ENCODE measurements around the gene SFXN5. TPM values are rescaled to one million over a fixed set of nuclear protein-coding genes. Genes with fewer than 3 reads are reported as not detected.

The SFXN5 gene
- total RNA-seq, 2 donors from 2014 or later: 9.0 to 10.5 TPM

GRCh38 chr2:72944804-72945449 lies 126.6 kb downstream of the SFXN5 start:
- DNase-seq (no peak), ATAC-seq (no peak)
- intact Hi-C loops (cut with DNase I): no loop called here

- DNase-seq: no peak
- ATAC-seq: no peak
Measured at GRCh38 chr2:72943540-72944395, 127.7 kb downstream of the SFXN5 start.

GRCh38 chr2:72942881-72943418 lies 128.6 kb downstream of the SFXN5 start:
- intact Hi-C loops (cut with DNase I): no loop called here
- DNase-seq: no peak
- ATAC-seq: no peak

More at GRCh38 chr2:72943540-72944395, 127.7 kb downstream of the SFXN5 start:
- intact Hi-C loops (cut with DNase I): no loop called here

- ATAC-seq (no peak), DNase-seq (no peak)
- intact Hi-C loops (cut with DNase I): no loop called here
Measured at GRCh38 chr2:72942293-72942692, 129.2 kb downstream of the SFXN5 start.

- ATAC-seq (peak in 1 of 2 donors; percentile 20), DNase-seq (no peak)
- intact Hi-C loops (cut with DNase I): no loop called here
Measured at GRCh38 chr2:72940786-72941185, 130.7 kb downstream of the SFXN5 start.

- DNase-seq (no peak), ATAC-seq (no peak)
- intact Hi-C loops (cut with DNase I): no loop called here
Measured at GRCh38 chr2:72940361-72940760, 131.2 kb downstream of the SFXN5 start.

- intact Hi-C loops (cut with DNase I): no loop called here
- ATAC-seq (no peak), DNase-seq (no peak)
Measured at GRCh38 chr2:72938455-72938854, 133.1 kb downstream of the SFXN5 start.

GRCh38 chr2:72937356-72937669 lies 134.2 kb downstream of the SFXN5 start:
- DNase-seq: no peak
- ATAC-seq: no peak
- intact Hi-C loops (cut with DNase I): no loop called here

GRCh38 chr2:72936660-72937355 lies 134.7 kb downstream of the SFXN5 start:
- ATAC-seq: no peak
- no peak for DNase-seq
- intact Hi-C loops (cut with DNase I): no loop called here

GRCh38 chr2:72935611-72935957 lies 135.9 kb downstream of the SFXN5 start:
- ATAC-seq: no peak

GRCh38 chr2:72934683-72935610 lies 136.6 kb downstream of the SFXN5 start:
- no peak for DNase-seq
- intact Hi-C loops (cut with DNase I): no loop called here
- no peak for ATAC-seq

More at GRCh38 chr2:72935611-72935957, 135.9 kb downstream of the SFXN5 start:
- intact Hi-C loops (cut with DNase I): no loop called here
- DNase-seq: no peak

- ATAC-seq (no peak), DNase-seq (no peak)
- intact Hi-C loops (cut with DNase I): no loop called here
Measured at GRCh38 chr2:72933646-72934151, 137.8 kb downstream of the SFXN5 start.

- intact Hi-C loops (cut with DNase I): no loop called here
- no peak for DNase-seq
- no peak for ATAC-seq
Measured at GRCh38 chr2:72933207-72933606, 138.3 kb downstream of the SFXN5 start.

GRCh38 chr2:72932805-72933204 lies 138.7 kb downstream of the SFXN5 start:
- DNase-seq: no peak
- intact Hi-C loops (cut with DNase I): no loop called here
- no peak for ATAC-seq

GRCh38 chr2:72932045-72932740 lies 139.3 kb downstream of the SFXN5 start:
- no peak for ATAC-seq
- DNase-seq: no peak
- intact Hi-C loops (cut with DNase I): no loop called here

GRCh38 chr2:72931280-72931910 lies 140.1 kb downstream of the SFXN5 start:
- ATAC-seq: no peak
- intact Hi-C loops (cut with DNase I): no loop called here
- no peak for DNase-seq

- ATAC-seq (no peak), DNase-seq (no peak)
- intact Hi-C loops (cut with DNase I): no loop called here
Measured at GRCh38 chr2:72929010-72929409, 142.5 kb downstream of the SFXN5 start.
